Endothelial cell of umbilical vein (primary cell): ENCODE data around the gene DEDD.
"Not testable (repeated sequence)": the region's sequence is repeated elsewhere in the genome, so short reads cannot be mapped to it uniquely, and the experiment has no call there.

Experiments used
- EZH2 ChIP-seq: IDR thresholded peaks from 2 replicates; pipeline ENCODE4 v1.6.1; 2012; ENCODE audit warnings: borderline replicate concordance, low read depth, mild to moderate bottlenecking, moderate library complexity, low read length, inconsistent platforms; ENCODE audit not compliant: severe bottlenecking
- FOS ChIP-seq: IDR thresholded peaks from 2 replicates; pipeline ENCODE4 v1.6.1; 2011; ENCODE audit warnings: mild to moderate bottlenecking, low read length, moderate library complexity, borderline replicate concordance; ENCODE audit not compliant: insufficient read depth
- MYC ChIP-seq: IDR thresholded peaks from one replicate; pipeline ENCODE4 v1.6.1; 2011; ENCODE audit warnings: mild to moderate bottlenecking, low read depth, low read length
- POLR2A ChIP-seq: IDR thresholded peaks from 2 replicates; pipeline ENCODE4 v1.6.1; 2012; ENCODE audit warnings: low read depth, mild to moderate bottlenecking, control low read depth, low read length
- POLR2AphosphoS5 ChIP-seq: IDR thresholded peaks from 2 replicates; pipeline ENCODE4 v1.6.1; 2012; ENCODE audit warnings: low read depth, mild to moderate bottlenecking, control low read depth, low read length, moderate library complexity; ENCODE audit not compliant: insufficient read depth
- TF ChIP-seq, protein P1 (sequence below), 2 donors: IDR thresholded peaks; 1 replicate in 1 of 2; 2 replicates in 1 of 2; pipeline ENCODE4 v1.5.1; 2011; ENCODE audit warnings: low read length in 2 of 2, mild to moderate bottlenecking in 2 of 2, moderate library complexity in 2 of 2, control low read depth in 1 of 2, inconsistent platforms in 1 of 2, low read depth in 1 of 2; ENCODE audit not compliant: insufficient read depth in 1 of 2; ENCODE audit errors: extremely low read depth in 1 of 2
- TF ChIP-seq, protein P2 (sequence below): IDR thresholded peaks from 2 replicates; pipeline ENCODE4 v1.6.1; 2011; ENCODE audit not compliant: insufficient read depth, insufficient read length

DNA sequence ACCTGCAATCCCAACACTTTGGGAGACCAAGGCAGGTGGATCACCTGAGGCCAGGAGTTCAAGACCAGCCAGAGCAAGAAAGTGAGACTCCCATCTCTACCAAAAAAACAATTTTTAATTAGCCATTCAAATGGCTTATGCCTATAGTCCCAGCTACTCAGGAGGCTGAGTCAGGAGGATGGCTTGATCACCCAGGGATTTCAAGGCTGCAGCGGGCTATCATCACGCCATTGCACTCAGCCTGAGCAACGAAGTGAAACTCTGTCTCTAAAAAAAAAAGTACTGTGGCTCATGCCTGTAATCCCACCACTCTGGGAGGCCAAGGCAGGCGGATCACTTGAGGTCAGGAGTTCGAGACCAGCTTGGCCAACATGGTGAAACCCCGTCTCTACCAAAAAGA is 16.5 kb downstream of the DEDD start:
- not testable (repeated sequence) for TF ChIP-seq MYC, FOS, POLR2AphosphoS5, POLR2A, EZH2
- TF ChIP-seq, protein P1, sequence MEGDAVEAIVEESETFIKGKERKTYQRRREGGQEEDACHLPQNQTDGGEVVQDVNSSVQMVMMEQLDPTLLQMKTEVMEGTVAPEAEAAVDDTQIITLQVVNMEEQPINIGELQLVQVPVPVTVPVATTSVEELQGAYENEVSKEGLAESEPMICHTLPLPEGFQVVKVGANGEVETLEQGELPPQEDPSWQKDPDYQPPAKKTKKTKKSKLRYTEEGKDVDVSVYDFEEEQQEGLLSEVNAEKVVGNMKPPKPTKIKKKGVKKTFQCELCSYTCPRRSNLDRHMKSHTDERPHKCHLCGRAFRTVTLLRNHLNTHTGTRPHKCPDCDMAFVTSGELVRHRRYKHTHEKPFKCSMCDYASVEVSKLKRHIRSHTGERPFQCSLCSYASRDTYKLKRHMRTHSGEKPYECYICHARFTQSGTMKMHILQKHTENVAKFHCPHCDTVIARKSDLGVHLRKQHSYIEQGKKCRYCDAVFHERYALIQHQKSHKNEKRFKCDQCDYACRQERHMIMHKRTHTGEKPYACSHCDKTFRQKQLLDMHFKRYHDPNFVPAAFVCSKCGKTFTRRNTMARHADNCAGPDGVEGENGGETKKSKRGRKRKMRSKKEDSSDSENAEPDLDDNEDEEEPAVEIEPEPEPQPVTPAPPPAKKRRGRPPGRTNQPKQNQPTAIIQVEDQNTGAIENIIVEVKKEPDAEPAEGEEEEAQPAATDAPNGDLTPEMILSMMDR (IDR thresholded peaks at IDR 0.05; ENCODE audit: extremely low read depth in 1 of 2, insufficient read depth in 1 of 2, low read depth in 1 of 2, low read length in 2 of 2): not testable (repeated sequence)
- TF ChIP-seq, protein P2, sequence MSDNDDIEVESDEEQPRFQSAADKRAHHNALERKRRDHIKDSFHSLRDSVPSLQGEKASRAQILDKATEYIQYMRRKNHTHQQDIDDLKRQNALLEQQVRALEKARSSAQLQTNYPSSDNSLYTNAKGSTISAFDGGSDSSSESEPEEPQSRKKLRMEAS: not testable (repeated sequence)
